ENCODE measurements around the gene ABHD8.

DNA sequence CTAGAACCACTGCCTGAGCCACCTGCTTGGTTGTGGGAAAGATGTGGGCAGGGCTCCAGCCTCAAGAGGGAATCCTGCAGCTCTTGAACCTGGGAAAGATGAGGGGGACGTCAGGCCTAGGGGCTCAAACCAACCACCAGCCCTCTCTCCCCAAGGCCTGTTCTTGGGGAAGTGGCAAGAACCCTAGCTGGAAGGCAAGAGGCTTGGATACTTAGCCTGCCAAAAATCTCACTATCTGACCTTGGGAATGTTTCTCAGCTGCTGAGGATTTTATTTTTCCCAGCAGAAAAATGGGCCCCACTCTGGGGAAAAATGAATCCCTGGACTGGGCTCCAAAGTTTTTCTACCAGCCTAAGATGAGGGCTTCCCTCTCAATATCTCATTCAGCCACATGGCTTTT is 43.3 kb downstream of the ABHD8 start:
- TF ChIP-seq BHLHE40 (IDR thresholded peaks at IDR 0.05; ENCODE audit: borderline replicate concordance) (no peak), HDGF (IDR thresholded peaks at IDR 0.05; ENCODE audit: borderline replicate concordance) (no peak), SP1 (IDR thresholded peaks at IDR 0.05) (no peak), ELF4 (IDR thresholded peaks at IDR 0.05) (no peak), FOXM1 (IDR thresholded peaks at IDR 0.05; ENCODE audit: borderline replicate concordance) (no peak), TARDBP (IDR thresholded peaks at IDR 0.05) (no peak), L3MBTL2 (conservative IDR thresholded peaks at IDR 0.05) (no peak), ARNT (IDR thresholded peaks at IDR 0.05) (no peak), FOXA1 (IDR thresholded peaks at IDR 0.05) (no peak), CTBP1 (IDR thresholded peaks at IDR 0.05; ENCODE audit: borderline replicate concordance) (no peak)

Data from HEK293T (cell line).